Right atrium auricular region (tissue), 2 donors: ENCODE measurements around the gene OR11A1. TPM values are rescaled to one million over a fixed set of nuclear protein-coding genes. Genes with fewer than 3 reads are reported as not detected.

Source experiments
- DNase-seq: peaks from one replicate; pipeline ENCODE4 v3.0.0-alpha.2; 2019; ENCODE audit warnings: low spot score
- H3K27ac ChIP-seq, 2 donors: fragments of 200-600 bp; sonication (generic); 1 replicate in 1 of 2; 2 replicates in 1 of 2; pipeline ENCODE4 v1.5.1; 2016 to 2019
- H3K27me3 ChIP-seq, 2 donors: fragments of 200-600 bp; sonication (generic); one replicate each; pipeline versions ENCODE4 v1.5.1 to v1.6.0; 2017 to 2019
- H3K36me3 ChIP-seq: fragments of 200-600 bp; sonication (generic); one replicate; pipeline ENCODE4 v1.5.1; 2016
- H3K4me1 ChIP-seq, 2 donors: fragments of 200-600 bp; sonication (generic); one replicate each; pipeline versions ENCODE4 v1.5.1 to v1.6.0; 2017 to 2019
- H3K4me3 ChIP-seq, 2 donors: fragments of 200-600 bp; sonication (generic); 1 replicate in 1 of 2; 2 replicates in 1 of 2; pipeline ENCODE4 v1.5.1; 2017 to 2019; ENCODE audit warnings: mild to moderate bottlenecking in 1 of 2, moderate library complexity in 1 of 2
- H3K9me3 ChIP-seq, 2 donors: fragments of 200-600 bp; sonication (generic); one replicate each; pipeline ENCODE4 v1.5.1; 2019
- total RNA-seq, 2 donors: library from RNA; depleted of rRNA; stranded (reverse); fragments of >200 nt; gene quantifications; one replicate each; pipeline ENCODE4 v1.1.0, GENCODE V29; 2016
- TF ChIP-seq, protein P1 (sequence below), 2 donors: fragments of 200-600 bp; sonication (generic); IDR thresholded peaks; one replicate each; pipeline ENCODE4 v1.5.1; 2019; ENCODE audit warnings: antibody characterized with exemption in 2 of 2

The OR11A1 gene, protein sequence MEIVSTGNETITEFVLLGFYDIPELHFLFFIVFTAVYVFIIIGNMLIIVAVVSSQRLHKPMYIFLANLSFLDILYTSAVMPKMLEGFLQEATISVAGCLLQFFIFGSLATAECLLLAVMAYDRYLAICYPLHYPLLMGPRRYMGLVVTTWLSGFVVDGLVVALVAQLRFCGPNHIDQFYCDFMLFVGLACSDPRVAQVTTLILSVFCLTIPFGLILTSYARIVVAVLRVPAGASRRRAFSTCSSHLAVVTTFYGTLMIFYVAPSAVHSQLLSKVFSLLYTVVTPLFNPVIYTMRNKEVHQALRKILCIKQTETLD
- total RNA-seq, result not detected

DNA sequence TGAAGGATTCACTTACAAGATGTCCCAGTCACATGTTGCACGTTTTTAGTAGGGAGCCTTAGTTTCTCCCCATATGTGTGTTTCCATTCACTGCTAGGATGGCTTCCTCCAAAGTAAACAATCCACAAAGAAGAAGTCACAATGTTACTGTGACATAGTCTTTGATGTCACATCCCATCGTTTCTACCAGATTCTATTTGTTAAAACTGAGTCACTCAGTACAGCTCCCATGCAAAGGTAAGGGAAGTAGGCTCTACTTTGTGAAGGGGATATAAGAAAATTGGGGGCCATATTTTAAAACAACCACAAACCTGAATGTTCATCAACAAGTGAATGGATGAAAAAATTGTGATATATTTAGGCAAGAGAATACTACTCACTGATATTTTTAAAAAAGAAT is at the start of gene OR11A1, which contains the start of gene OR2H1:
Gene OR11A1 (minus strand): TSS at position 101 of the 400 bp plus-strand sequence. CDS start 29,430 bp downstream, outside the sequence.
Gene OR2H1 (plus strand): TSS at position 185 of the 400 bp plus-strand sequence. CDS start 4,615 bp downstream, outside the sequence.
- no peak within 1 kb of the TSS for H3K4me3 ChIP-seq
- no peaks in the 10 kb centered on the region for H3K9me3 ChIP-seq
- no peak for DNase-seq
- no peak within 1 kb of the TSS for H3K27ac ChIP-seq
- H3K4me1 ChIP-seq, result no peaks in the 10 kb centered on the region
- TF ChIP-seq, protein P1, sequence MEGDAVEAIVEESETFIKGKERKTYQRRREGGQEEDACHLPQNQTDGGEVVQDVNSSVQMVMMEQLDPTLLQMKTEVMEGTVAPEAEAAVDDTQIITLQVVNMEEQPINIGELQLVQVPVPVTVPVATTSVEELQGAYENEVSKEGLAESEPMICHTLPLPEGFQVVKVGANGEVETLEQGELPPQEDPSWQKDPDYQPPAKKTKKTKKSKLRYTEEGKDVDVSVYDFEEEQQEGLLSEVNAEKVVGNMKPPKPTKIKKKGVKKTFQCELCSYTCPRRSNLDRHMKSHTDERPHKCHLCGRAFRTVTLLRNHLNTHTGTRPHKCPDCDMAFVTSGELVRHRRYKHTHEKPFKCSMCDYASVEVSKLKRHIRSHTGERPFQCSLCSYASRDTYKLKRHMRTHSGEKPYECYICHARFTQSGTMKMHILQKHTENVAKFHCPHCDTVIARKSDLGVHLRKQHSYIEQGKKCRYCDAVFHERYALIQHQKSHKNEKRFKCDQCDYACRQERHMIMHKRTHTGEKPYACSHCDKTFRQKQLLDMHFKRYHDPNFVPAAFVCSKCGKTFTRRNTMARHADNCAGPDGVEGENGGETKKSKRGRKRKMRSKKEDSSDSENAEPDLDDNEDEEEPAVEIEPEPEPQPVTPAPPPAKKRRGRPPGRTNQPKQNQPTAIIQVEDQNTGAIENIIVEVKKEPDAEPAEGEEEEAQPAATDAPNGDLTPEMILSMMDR (IDR thresholded peaks at IDR 0.05), result no peak
- no peaks in the 10 kb centered on the region for H3K27me3 ChIP-seq
- no peaks in the 10 kb centered on the region for H3K36me3 ChIP-seq

DNA sequence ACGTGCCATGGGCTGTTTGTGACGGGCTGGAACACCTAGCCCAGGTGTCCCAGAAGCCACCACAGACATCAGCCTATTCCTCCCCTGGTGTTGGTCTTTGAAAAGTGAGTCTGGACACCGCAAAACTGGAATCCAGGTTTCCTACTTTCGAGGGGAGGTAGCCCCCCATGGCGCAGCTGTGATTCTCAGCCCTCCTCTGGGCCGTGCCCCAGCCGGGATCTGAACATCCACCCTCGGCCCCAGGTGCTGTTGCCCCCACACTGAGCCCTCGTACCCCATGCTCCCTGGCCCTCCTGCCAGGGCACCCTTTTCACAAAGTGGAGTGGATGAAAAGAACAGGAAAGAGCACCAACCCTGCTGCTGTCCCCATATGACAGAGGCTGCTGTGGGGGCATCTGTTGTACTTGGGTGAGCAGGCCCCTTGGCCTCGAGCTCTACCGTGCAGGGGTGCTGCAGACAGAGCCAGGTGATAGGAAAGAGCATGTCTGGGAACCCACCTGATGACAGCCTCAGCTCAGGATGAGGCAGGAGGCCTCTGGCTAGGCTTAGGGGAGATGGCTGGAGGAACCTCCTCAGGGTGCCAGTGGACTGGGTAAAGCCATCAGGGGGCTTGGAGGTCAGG is 49.7 kb upstream of the OR11A1 start:
- no peak overlapping the region for H3K27ac ChIP-seq
- no peaks in the 10 kb centered on the region for H3K4me1 ChIP-seq
- TF ChIP-seq, protein P1 (IDR thresholded peaks at IDR 0.05), result no peak
- peak; percentile 42 for DNase-seq
- H3K36me3 ChIP-seq, result no peaks in the 10 kb centered on the region
- H3K9me3 ChIP-seq, result no peaks in the 10 kb centered on the region
- no peaks in the 10 kb centered on the region for H3K27me3 ChIP-seq
- no peak overlapping the region for H3K4me3 ChIP-seq

DNA sequence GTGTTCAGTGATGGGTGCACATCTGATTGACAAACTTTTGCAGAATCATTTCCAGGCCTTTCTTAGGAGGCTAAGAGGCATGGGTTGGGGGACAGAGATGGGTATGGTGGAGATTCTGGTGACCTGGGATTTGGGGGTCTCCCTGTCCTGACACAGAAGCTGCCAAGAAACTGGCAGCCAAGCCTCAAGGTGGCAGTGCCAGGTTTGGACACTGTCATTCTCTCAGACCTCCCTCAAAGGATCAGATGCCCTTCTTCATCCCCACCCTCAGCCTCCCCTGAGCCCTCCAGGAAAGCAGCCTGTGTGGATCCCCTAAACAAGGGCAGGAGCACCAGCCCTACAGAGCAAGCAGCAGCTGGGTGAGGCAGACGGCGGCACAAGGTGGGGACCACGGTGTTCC is 48.9 kb upstream of the OR11A1 start:
- no peaks in the 10 kb centered on the region for H3K27me3 ChIP-seq
- no peaks in the 10 kb centered on the region for H3K36me3 ChIP-seq
- DNase-seq, result peak; percentile 40
- no peak overlapping the region for H3K27ac ChIP-seq
- TF ChIP-seq, protein P1 (IDR thresholded peaks at IDR 0.05), result no peak
- no peak overlapping the region for H3K4me3 ChIP-seq
- no peaks in the 10 kb centered on the region for H3K9me3 ChIP-seq
- no peaks in the 10 kb centered on the region for H3K4me1 ChIP-seq

DNA sequence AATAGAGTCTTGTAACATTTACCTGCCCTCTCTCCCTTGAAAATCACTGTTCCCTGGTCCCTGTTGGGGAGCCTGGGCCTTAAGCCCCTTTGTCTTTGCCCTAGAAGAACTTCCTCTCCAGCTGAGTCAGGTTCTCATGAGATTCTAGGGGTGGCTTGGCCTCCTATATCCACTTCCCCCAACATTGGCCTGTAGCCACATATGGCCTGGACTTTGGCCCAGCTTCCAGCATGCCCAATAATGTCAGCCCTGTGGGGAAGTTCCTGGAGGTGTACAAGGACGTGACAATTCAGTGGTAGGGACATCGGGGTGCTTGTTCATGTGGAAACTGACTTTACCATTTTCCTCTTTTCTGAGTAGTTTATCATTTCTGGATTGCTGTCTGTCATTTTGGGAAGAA is 48.1 kb upstream of the OR11A1 start:
- H3K27ac ChIP-seq, result no peak overlapping the region
- no peaks in the 10 kb centered on the region for H3K9me3 ChIP-seq
- DNase-seq, result peak; percentile 42
- no peaks in the 10 kb centered on the region for H3K4me1 ChIP-seq
- H3K27me3 ChIP-seq, result no peaks in the 10 kb centered on the region
- no peaks in the 10 kb centered on the region for H3K36me3 ChIP-seq
- TF ChIP-seq, protein P1 (IDR thresholded peaks at IDR 0.05), result no peak
- no peak overlapping the region for H3K4me3 ChIP-seq

DNA sequence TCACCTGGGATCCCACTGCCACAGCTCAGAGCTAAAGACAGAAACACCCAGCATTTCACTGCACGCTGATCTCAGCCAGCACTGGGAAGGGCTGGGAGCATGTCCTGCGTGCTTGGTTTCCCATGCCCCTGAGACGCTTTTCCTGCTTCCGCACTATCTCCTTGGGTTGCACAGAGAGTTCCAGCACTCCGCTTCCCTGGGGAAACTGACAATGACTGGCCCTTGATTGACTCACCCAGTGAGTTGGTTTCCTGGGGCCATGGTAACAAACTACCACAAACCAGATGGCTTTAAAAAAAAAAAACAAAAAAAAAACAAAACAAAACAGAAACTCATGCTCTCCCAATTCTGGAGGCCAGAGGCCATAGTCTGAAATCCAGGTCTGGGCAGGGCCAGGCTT is 45.7 kb upstream of the OR11A1 start:
- no peaks in the 10 kb centered on the region for H3K27me3 ChIP-seq
- TF ChIP-seq, protein P1 (IDR thresholded peaks at IDR 0.05), result no peak
- DNase-seq, result no peak
- no peak overlapping the region for H3K27ac ChIP-seq
- H3K4me3 ChIP-seq, result no peak overlapping the region
- no peaks in the 10 kb centered on the region for H3K9me3 ChIP-seq
- H3K36me3 ChIP-seq, result no peaks in the 10 kb centered on the region
- no peaks in the 10 kb centered on the region for H3K4me1 ChIP-seq
